Activated CD8-positive, alpha-beta memory T cell treated with anti-CD3 and anti-CD28 coated beads, Interleukin-2, amount 50 U/mL, for 24 hours (primary cell): ENCODE data around the gene CLDND1.

Experiments
- DNase-seq: peaks from one replicate; pipeline ENCODE4 v3.0.0-alpha.2; 2020; ENCODE audit errors: extremely low read depth

Gene CLDND1

DNA sequence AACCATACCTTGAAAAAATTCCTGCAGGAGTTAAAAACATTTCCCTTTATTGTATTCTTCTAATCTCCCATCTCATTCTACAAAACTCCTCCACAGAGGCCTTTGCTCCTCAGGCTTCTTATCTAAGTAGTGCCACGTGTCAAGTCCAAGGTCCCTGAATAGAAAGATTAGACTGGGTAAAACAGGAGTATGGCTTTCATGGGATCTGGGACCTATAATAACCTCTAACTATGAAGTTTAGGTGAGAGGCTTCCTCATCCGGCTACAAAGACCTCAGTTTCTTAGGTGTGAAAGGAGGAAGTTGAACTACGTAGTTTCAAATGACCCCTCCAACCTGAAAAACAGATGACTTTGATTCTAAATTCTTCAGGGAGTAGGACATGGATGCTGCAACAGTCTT is 29.1 kb upstream of the CLDND1 start:
- no peak for DNase-seq

GRCh38 chr3:98551236-98551635 is 28.5 kb upstream of the CLDND1 start:
- DNase-seq = no peak

DNA sequence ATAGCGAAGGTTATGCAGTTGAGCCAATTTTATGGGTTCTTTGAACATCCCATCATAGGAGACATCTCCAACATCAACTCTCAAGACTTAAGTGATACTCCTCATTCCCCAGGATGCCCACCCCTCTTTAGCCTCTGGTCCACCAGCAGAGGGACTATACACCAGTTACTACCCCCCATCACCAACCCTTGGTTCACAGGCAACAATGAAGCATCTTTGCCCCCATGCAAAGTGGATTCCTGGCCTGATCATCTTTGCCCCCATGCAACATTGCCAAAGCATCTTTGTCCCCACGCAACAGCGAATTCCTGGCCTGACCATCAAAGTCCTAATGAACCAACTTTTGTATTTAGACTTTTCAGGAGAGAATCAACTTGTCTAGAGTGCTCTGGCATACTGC is 28.1 kb upstream of the CLDND1 start:
- DNase-seq = no peak

DNA sequence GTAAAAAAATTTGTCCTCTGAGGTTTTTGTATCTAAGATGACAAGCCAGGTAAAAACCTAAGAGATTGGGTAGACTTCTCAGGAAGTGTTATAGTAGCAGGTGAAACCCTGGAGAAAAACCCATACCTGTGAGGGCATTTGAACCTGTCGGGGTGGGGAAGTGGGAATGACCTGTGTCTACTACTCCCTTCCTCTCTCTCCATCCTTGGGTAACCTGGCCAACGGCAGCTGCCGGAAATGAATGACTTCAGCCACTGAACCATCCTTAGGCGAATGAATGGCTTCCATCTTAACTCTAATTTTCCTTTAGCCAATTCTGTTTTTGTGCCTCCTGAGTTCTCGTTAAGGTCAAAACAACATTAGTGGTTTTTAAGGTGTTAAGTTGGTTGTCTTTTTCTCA is 25.8 kb upstream of the CLDND1 start:
- no peak for DNase-seq

DNA sequence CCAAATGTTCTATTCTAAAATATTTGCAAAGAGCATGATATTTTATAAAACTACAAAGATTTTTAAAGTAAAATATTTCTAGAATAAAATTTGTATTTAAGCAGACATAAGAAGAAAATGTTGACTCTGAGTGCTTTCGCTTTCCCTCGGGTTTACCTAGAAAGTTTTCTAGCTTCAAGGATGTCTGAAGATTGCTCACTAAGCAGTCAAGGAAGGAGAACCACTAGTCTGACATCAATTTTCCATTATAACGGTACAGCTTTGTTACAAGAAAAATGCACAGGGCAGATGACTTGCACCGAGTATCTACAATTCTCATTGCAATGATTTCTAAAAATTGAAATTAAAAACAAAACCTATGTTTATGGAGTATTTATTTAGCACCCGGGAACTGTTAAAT is 23.2 kb upstream of the CLDND1 start:
- DNase-seq = no peak

GRCh38 chr3:98542623-98543022 is 19.9 kb upstream of the CLDND1 start:
- no peak for DNase-seq

- no peak for DNase-seq
Observed at GRCh38 chr3:98541695-98542094, 19.0 kb upstream of the CLDND1 start.

DNA sequence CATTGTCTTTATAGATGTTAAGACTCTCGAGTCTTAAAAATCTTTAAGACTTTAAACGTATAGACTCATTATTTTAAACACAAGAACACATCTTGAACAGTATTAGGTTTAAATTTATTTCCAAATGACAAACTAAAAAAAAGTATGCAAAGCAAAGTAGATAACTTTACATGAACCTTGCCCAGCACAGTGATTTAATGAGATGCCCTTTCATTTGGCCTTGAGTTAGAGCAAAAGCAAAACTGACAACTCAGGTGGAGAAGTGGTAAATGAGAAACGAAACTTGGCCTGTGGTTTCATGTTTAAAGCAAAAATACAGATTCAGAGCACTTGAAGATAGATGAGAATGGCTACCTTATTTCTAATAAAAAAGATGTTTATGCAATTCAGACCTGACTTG is 17.6 kb upstream of the CLDND1 start:
- DNase-seq = no peak

- no peak for DNase-seq
Observed at GRCh38 chr3:98536456-98537017, 13.8 kb upstream of the CLDND1 start.

- DNase-seq = no peak
Observed at GRCh38 chr3:98534734-98535133, 12.0 kb upstream of the CLDND1 start.

DNA sequence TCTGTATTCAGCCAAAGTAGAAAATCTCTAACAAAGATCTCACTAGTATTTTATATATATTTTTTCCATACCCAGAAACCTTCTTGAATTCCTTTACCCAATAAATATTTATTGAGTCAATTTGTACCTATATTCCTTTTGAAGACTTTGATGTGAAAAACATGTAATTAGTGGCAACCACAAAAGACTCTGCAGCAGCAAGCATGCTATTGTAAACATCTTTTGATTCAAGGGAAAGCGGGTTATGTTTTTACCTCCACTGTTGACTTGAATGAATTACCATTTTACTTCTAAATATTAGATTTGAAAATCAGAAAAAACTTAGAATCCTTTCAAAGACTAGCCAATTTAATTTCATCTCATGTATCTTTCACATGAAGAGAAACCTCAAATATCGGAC is 11.5 kb upstream of the CLDND1 start:
- DNase-seq = no peak

DNA sequence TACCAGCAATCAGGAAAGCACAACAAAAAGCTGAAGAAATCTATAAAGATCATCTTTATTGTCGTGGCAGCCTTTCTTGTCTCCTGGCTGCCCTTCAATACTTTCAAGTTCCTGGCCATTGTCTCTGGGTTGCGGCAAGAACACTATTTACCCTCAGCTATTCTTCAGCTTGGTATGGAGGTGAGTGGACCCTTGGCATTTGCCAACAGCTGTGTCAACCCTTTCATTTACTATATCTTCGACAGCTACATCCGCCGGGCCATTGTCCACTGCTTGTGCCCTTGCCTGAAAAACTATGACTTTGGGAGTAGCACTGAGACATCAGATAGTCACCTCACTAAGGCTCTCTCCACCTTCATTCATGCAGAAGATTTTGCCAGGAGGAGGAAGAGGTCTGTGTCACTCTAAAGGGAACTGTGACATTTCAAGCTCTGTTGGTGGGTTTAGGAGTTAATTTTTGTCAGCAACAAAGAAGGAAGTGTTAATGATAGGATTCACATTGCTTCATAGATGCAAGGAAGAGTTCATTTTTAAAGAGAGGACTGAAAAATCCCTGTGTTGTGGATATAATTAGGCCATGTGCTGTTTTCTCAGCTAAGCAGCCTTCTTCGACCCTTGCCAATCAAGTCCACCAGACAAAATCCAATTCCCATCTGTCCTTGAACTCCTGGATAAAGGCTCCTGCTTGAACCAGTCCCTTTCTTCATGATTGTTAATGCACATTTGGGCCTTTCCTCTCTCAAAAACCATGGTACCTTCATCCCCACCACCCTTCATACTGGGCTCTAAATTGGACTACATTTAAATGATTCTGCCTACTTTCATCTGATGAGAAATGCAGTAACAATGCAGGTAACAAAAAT is 10.2 kb upstream of the CLDND1 start:
- DNase-seq = no peak

DNA sequence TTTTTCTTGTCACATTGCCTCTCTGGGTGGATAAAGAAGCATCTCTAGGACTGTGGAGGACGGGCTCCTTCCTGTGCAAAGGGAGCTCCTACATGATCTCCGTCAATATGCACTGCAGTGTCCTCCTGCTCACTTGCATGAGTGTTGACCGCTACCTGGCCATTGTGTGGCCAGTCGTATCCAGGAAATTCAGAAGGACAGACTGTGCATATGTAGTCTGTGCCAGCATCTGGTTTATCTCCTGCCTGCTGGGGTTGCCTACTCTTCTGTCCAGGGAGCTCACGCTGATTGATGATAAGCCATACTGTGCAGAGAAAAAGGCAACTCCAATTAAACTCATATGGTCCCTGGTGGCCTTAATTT is 9.6 kb upstream of the CLDND1 start:
- no peak for DNase-seq

DNA sequence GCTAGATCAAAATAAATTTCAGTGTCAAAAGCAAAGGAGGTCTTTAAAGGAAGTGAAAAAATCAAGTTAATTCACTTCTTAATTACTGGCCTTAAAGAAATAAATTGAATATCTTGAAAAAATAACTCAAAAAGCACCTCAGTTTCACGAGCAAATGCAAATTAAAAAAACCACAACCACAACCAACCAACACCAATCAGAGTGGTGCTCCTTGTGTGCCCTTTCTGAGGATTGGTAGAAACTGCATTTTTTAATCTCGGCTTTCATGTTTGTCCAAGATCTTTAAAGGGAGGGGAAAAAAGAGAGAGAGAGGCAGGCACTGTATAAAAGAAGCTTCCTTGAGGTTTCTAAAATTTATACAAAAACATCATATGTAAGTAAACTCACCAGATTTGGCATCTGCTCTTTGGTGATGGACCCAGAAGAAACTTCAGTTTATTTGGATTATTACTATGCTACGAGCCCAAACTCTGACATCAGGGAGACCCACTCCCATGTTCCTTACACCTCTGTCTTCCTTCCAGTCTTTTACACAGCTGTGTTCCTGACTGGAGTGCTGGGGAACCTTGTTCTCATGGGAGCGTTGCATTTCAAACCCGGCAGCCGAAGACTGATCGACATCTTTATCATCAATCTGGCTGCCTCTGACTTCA is 9.0 kb upstream of the CLDND1 start, which contains the start of gene GPR15:
Gene GPR15, plus strand, starts transcription at position 357 of the 653 bp plus-strand sequence. Its CDS starts 56 bp downstream, at position 413.
- DNase-seq = no peak

GRCh38 chr3:98530676-98531075 is 8.0 kb upstream of the CLDND1 start:
- no peak for DNase-seq

DNA sequence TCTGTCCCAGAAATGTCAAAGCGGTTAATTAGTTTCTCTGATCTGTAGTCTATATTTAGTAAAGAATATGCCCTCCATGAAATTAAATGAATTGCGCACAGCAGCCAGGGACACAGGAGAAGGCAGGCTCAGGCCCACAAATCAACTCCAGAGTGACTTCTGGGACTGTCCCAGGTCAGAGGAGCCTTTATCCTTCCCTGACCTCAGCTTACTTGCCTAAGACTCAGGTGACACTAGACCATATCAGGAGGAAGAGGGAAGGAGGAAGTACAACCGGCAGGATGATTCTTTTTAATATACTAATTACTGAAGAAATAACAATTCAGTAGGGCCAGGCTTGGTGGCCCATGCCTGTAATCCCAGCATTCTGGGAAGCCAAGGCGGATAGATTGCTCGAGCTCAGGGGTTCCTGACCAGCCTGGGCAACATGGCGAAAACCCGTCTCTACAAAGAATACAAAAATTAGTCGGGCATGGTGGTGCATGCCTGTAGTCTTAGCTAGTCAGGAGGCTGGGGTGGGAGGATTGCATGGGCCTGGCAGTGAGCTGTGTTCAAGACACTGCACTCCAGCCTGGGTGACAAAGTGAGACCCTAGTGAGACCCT is 7.3 kb upstream of the CLDND1 start:
- DNase-seq = no peak

GRCh38 chr3:98528474-98529346 is 6.0 kb upstream of the CLDND1 start:
- no peak for DNase-seq

GRCh38 chr3:98525494-98525893 is 2.8 kb upstream of the CLDND1 start:
- no peak for DNase-seq

- DNase-seq = peak; percentile 24
Observed at GRCh38 chr3:98521897-98522543, 682 bp downstream of the CLDND1 start.

- DNase-seq = no peak
Observed at GRCh38 chr3:98519351-98519750, 3.4 kb downstream of the CLDND1 start.

DNA sequence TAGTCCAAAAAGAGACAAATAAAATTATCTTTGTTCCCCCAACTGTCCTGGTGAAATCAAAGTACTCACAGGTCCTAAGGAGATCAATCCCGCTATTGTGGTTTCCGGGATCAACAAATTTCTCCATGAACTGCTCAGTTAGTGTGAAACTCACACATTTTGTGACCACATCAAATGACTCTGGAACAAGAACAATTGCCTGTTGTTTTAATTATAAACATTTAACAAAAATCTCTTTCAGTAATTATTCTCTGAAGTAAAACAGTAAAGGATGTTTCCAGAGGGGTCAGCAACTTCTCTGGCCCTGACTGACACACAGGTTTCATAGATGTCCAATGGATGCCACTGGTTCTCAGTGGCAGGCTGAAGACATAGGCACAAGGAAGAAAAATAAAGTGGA is 3.9 kb downstream of the CLDND1 start:
- DNase-seq = no peak
